GM21717 (cell line): ENCODE data around the gene SEC14L1.

Experiments used
- ATAC-seq: cut with Tn5 transposase; IDR thresholded peaks from one replicate; pipeline ENCODE4 v1.9.1; 2021; ENCODE audit warnings: mild to moderate bottlenecking, moderate library complexity; ENCODE audit not compliant: unreplicated experiment

Gene SEC14L1

DNA sequence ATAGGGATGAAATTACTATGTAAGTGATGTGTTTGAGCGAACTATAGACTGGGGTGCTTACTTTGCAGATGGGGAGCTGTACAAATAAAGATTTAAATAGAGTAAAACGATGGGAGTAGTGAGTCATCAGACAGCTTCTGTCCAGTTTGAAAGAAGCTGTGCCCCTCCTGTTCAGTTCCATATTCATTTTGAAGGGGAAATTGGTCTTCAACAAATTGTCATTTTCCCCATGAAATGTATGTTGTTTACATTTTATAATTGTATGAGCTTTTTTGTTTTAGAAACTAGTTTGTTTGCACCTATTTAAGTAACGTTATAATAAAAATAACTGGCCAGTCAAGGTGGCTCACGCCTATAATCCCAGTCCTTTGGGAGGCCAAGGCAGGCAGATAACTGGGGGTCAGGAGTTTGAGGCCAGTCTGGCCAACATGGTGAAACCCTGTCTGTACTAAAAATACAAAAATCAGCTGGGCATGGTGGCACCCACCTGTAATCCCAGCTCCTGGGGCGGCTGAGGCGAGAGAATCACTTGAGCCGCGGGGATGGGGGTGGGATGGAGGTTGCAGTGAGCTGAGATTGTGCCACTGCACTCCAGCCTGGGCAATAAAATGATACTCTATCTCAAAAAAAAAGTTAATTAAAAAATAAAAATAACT is 20.2 kb downstream of the SEC14L1 start:
- no peak for ATAC-seq

DNA sequence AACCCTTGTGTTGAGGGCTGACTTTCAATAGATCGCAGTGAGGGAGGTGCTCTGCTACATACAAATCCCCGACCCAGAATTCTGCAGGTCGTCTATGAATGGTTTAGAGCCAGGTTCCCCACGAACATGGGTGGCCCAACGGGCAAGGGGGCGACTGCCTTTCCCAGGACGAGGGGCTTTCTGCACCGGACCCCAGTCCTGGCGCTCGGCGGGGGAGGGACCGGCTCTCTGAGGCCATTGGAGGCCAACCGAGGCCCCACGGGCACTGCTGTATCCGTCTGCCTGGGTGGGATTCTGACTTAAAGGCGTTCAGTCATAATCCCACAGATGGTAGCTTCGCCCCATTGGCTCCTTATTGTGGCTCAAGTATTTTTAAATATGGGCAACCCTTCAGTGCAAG is 21.2 kb downstream of the SEC14L1 start:
- ATAC-seq: no peak

DNA sequence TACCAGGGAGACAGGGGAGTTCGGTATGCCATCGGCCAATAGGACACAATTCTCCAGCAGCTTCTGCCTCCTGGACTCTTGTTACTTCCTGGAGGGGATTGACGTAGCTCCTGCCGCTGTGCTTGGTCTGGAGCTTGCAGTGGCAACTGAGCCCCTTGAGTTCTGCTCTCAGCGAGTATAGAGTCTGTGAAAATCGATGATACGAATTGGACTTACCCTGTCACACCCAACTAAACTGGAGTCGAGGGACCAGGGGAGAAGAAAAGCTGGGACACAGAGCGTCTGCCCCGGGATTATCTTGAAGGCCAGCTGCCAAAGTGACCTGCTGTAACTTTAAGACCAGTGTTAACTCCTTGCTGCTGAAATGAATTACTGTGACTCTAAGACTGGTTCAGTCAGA is 22.2 kb downstream of the SEC14L1 start:
- no peak for ATAC-seq

DNA sequence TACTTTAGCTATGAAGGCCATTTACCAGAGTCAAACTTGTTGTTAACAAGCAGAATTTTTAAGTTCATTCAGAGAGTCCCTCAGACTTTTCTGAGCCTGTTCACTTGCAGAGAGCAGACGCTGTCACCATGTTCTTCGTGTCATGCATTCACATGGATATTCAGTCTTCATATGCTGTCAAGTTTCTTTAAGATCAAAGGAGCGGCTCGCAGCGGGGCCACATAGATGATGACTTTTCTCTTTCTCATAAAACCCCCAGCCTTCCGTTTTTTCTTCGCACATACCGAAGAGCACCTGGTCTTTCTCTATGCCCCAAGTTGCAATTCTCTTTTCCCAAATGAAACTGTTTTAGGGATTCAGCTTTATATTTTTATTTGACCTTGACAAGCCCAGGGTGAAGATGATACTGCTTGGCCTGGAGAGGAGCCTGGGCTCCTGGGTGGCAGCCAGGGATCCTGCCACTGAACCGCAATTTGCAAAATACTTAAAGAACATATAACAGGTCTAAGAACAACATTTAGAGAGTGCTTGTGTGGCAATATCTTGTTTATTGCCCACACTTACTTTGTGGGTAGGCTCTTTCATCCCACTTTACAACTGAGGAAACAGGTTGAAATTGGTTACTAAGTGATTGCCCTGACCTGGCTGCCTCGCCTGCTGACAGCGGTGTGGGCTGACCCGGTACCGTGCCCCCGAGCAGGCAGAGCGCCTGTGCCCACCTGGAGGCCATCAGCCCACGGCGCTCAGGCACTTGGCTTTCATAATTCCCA is 22.9 kb downstream of the SEC14L1 start:
- ATAC-seq: no peak

DNA sequence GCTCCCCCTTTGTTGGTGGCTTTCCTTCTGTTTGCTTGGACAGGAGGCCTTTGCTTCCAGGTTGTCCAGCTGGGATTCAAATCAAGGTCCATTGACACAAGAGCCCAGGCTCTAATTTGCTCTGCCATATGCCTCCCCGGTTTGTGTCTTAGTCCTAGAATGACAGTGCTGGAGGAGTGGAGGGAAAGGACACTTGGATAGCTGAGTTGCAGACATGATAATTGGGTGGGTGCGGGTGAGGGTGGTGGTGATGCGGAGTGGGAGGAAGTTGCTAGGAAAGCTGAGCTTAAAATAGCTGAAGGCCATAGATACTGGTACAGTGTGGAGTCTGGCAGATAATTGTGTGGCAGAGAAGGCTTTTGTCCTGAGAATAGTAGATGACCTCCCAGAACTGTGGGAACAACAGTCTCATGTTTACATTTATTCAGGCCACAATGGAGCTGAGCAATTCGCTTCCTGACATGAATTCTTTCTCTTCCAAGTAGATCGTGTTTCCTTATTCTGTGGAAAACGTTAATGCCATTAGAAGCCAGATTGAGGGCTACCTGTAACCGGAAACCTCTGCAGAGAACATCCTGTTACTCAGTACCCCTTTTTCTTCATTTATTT is 23.8 kb downstream of the SEC14L1 start:
- no peak for ATAC-seq

DNA sequence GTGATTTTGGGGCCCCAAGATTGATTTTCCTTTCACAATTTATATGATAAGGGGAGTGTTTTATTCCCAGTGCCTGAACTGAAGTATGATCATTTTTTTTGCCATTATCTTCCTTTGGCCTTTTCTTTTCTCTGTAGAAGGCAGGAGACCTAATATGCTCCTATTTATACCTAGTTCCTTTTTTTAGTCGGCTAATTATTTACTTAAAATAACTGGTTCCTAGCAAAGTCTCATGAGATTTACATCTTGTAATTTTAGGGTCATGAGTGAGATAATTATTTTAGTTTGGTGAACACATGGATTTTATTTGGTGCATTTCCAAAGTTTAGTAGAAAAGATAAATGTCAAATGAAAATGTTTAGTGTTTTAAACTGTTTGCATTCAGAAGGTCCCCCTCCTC is 24.8 kb downstream of the SEC14L1 start:
- no peak for ATAC-seq

DNA sequence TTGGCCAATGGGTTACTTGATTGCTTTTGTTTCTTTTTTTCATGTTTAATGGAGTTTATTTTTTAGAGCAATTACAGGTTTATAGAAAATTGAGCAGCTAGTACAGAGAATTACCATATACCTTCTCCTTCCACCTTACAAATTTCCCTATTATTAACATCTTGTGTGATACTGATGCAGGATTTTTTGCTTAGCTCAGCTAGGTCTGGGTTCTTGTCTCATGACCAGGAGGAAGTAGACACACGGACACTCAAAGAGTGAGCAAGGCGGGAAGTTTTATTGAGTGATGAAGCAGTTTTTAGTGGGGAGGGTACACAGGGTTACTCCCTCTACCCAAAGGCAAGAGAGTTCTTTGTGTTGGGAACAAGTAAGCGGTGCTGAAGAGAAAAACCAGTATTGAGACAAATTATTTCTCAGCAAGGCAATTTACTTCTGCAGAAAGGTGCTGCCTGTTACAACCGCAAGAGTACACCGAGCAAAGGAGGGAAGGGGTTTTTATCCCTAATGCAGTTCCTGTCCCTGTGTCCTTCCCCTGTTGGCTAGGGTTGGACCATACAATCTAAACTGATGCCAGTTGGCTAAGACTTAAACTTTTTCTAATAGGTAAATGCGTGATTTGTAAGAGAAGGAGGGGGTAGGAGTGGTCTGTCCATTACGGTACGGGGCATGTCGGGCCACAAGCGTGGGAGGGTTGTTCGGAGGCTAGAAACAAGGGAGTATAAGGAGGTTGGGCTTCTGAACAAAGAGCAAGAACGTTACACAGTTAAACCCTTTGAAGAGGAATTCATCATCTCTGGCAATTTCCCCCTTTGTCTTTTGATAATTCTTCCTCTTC is 26.9 kb downstream of the SEC14L1 start:
- no peak for ATAC-seq

DNA sequence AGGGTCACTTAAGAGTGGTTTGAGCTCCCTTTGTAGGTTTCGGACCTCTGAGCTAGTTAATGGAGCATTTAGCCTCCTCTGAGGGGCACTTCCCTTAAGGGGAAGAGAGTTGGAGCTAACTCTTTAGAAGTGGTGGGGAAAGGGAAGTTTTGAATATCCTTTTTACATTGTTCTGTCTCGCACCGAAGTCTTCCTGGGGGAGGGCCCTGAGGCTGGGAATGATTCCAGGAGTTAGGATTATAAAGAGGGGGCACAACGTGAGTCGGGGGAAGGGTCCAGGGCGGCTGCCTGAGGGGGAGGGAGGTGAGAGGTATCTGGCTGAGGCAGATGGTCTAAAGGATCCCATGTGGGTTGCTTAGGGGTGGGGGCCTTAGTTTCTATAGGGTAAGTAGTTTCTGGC is 32.3 kb downstream of the SEC14L1 start:
- no peak for ATAC-seq

DNA sequence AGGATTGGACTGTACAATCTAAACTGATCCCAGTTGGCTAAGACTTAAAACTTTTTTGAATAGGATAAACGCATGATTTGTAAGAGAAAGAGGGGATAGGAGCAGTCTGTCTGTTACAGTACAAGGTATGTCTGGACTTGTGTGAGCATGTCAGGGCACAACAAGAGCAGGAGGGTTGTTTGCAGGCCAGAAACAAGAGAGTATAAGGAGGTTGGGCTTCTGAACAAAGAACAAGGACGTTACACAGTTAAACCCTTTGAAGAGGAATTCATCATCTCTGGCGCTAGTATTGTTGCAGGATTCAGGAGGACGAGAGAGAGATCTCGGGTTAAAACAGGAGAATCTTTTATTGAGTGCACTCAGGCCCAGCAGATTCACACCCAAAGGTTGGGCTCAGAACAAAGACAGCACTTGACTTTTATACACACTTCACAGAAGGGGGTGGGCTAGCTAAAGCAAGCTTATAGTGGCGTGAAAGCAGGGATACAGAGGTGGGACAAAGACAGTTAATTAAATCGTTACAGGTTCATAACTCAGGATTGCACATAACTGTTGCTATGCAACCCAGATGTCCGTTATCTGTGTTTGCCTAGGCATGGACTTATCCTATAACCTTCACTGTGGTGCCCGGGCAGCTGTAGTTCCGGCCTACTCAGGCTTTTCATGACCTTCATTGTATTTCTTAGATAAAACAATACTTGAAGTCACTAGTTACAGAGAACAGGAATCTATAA is 34.3 kb downstream of the SEC14L1 start:
- no peak for ATAC-seq

DNA sequence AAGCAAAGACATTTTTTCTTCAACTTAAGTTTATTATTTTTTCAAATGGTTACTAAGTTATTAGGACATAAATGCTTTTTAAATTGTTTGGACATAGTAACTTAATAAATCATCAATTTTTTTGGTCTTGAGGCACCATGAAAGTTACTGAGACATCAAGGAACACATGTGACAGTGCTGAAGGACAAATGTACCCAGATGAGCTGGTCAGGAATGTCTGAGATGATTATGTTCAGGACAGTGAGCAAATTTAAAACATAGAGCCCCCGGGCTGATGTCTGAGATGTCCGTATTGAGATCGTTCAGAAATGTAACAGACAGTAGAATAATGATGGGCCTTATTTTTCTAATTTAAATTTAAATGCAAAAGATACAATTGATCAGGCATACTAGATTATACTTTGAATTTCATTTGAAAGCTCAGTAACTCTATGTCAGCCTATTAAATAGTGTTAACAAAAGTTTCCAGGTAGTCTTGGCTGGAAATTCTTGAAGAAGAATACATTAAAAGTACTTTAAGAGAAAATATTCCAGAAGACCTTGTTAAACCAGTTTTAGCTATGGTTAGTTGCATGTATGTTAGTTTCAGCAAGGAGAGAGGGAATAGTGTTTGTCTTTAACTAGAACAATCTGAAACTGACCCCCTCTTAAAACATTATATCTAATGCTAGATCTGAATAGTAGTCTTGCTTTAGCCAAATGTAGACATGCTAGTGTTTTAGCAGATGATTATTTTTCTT is 36.4 kb downstream of the SEC14L1 start:
- ATAC-seq: no peak

DNA sequence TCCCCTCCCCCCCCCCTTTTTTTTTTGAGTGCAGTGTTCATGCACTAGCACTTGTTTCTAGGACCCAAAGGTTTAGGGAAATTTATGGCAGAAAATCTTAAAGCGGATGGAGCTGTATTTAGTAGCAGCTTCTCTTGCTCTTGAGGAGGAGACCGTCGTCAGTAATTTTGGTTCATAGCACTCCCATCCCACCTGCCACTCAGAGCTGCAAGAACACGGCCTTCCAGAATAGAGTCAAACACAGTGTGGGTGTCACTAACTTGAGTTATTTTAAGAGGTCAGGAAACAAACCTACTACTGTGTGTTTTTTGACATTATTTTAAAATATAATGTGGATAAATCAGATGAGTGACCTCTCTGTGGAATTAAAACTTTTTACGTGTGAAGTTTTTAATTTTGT is 37.3 kb downstream of the SEC14L1 start:
- no peak for ATAC-seq

DNA sequence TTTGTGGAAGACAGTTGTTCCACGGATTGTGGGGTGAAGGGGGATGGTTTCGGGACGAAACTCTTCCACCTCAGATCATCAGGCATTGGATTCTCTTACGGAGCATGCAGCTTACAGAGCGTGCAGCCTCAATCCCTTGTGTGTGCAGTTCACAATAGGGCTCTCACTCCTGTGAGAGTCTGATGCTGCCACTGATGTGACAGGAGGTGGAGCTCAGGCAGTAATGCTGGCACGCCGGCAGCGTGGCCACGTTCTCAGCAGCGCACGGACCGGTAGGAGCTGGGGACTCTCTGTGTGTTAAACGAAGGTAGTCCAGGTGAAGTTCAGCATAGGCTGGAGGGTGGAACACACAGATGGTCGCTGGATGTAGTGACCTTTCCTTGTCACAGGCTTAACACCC is 37.8 kb downstream of the SEC14L1 start:
- no peak for ATAC-seq

DNA sequence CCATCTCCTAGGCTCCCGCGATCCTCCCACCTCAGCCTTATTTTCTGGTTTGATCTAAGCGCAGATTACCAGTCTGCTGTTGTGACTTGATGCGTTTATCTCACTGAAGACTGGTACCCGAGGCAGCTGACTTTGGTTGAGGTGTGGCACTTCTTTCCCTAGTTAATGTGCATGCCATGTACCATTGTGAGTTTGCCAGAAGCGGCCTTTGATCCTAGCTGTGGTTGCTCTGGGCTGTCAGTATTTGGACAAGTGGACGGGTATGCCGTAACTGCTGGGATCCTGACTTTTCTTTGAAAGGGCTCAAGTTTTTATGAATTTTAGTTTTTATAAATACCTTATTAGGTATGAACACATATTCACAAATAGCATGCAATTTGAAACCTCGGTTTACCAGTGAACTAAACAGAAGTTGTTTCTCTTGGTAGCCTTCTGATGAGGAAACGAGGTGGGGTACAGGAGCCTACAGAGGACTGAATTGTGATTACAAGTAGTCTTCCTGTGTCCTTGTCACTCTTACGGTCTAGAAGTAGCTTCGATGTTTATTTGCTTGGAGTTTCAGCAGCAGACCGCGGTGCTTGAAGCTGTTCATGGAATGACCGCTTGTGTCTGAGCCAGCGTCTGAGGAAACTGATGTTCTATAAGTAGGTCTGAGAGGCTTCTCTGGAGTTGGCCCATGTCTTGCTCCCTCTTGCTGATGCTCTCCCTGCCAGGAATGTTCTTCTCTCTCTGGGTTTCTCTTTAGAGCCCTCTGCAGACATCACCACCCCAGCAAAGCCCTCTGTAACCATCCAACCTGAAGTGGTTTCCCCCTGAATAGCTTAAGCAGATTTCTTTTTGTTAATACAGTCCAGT is 40.0 kb downstream of the SEC14L1 start:
- ATAC-seq: no peak

DNA sequence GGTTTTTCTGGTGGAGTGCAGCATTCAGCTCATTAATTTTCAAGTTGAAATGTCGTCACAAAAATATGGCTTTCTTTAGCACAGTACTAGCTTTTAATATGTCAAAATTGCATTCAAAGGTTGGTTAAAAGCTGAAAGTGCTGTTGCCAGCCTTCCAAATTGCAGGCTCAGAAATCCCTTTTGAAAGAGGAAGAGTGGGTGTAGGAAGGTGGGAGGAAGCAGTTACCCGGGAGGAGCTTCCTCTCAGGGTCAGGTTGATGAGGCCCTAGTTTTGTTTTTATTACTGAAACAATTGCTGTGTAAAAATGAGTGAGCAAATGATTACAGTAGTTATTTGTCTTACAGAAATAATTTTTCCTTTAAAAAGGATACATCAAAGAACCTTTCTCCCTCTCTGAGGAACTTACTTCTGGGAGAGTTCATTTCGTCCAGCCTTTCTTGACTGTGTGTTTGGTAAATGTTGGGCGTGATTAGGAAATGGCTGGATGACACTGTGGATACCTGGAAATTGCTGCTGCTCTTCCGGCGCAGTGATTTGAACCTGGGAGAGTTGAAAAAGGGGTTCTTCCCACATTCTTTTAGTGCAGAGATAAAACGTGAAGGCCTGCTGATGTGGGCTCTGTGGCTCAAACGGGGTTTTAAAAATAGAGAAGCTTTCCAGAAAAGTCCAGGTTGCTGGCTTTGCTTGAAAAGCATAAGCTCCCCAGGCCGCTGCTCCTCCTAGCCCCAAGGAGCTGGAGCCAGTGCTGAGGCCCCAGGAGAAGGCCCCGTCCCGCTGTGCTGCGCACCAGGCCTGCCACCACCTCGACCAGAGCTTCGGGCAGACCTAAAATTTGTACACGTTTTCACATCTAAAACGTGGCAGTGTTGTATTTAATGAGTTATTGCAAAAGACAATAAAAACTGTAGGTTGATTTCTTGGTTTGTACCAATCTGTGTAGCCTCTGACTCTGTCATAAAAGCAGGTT is 41.7 kb downstream of the SEC14L1 start:
- ATAC-seq: no peak

DNA sequence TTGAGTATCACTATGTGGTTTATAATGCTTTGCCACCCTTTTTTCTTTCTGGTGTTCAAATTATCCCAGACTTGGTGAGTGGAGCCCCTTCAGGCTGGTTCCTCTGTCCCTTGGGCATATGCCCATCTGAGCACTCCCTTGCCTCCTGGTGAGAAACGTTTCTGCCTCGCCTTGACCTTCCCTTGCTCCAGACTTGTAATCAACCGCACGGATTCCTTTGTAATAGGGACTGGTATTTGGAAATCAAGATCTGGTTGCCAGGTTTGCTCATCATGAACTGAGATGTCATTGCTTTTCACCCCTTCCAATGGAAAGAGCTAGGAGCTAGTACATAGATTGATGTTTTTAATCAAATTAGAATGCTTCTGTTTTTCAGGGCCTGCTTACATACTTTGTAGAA is 43.7 kb downstream of the SEC14L1 start:
- ATAC-seq: no peak

DNA sequence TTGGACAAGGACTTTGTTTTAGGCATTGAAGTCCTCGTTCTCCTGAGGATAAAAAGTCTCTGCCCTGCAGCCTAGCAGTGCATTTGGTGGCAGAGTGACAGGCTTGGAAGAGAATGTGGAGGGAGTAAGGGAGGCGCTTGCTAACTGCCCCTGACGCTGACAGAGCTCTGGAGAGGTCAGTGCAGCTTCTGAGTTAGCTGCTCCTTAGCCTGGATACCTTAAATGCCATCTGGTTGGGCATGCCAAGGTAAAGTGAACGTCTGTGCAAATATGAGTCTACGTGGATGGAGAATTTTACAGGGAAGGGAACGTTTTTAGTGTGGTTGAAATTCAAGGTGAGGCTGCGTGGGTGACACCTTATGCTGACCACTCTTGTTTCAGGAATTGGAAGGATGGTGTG is 44.4 kb downstream of the SEC14L1 start:
- no peak for ATAC-seq

DNA sequence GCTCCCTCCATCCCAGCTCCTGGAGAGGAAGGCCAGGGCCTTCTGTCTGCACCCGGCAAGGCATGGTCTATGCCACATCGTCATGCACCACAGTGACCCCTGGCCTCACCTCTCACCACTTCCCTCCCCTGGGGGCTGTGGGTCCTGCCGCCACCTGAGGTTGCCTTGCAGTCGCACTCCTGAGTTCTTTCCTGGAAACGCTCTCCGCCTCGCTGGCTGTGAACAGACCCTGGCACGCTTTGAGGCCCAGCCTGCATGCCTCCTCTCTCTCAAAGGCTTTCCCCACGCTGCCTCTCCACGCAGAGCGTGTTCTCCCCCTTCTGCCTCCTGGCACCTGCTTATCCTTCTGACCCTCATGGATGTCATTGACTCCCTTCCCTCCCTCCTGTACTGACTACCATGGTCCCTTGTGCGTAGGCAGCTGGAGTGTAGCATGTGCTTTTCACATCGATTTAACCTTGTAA is 45.4 kb downstream of the SEC14L1 start:
- no peak for ATAC-seq
